Activated T-cell treated with anti-CD3 and anti-CD28 coated beads, Interleukin-2, amount 50 U/mL, for 72 hours (primary cell): ENCODE measurements around the gene DNAJC28. TPM values are rescaled to one million over a fixed set of nuclear protein-coding genes. Genes with fewer than 3 reads are reported as not detected.

Source experiments
- ATAC-seq, 2 donors: fragments of 150-1000 bp; cut with Tn5 transposase; replicated peaks in 1 of 2; 2 replicates each; pipeline ENCODE4 v1.10.0; 2021; ENCODE audit warnings: moderate library complexity in 2 of 2, mild to moderate bottlenecking in 1 of 2
- DNase-seq, 2 donors: peaks; one replicate each; pipeline ENCODE4 v3.0.0; 2021 to 2022; ENCODE audit warnings: mixed read lengths in 1 of 2
- H3K27ac Mint-ChIP-seq: one replicate; pipeline ENCODE4 v1.8.0; 2022; ENCODE audit warnings: mild to moderate bottlenecking, moderate library complexity, mixed read lengths
- H3K27me3 Mint-ChIP-seq: one replicate; pipeline ENCODE4 v1.8.0; 2022; ENCODE audit warnings: low read depth, mixed read lengths
- H3K36me3 Mint-ChIP-seq, 2 donors: one replicate each; pipeline ENCODE4 v1.8.0; 2022; ENCODE audit warnings: mixed read lengths in 2 of 2, mild to moderate bottlenecking in 1 of 2; ENCODE audit not compliant: insufficient read depth in 2 of 2
- H3K4me1 Mint-ChIP-seq: one replicate; pipeline ENCODE4 v1.8.0; 2022; ENCODE audit warnings: low read depth, mixed read lengths
- H3K4me3 Mint-ChIP-seq, 2 donors: one replicate each; pipeline ENCODE4 v1.8.0; 2022; ENCODE audit warnings: mild to moderate bottlenecking in 2 of 2, mixed read lengths in 2 of 2, moderate library complexity in 2 of 2
- H3K9me3 Mint-ChIP-seq, 2 donors: one replicate each; pipeline ENCODE4 v1.8.0; 2022; ENCODE audit warnings: mixed read lengths in 2 of 2
- total RNA-seq, 2 donors: library from RNA; stranded (reverse); gene quantifications; one replicate each; pipeline ENCODE4 v1.2.3, GENCODE V29; 2022

DNAJC28 gene
- total RNA-seq, 2 donors from 2014 or later, result 0.55 to 1.00 TPM

- Mint-ChIP-seq H3K9me3 (no peaks in the 10 kb centered on the region), H3K4me3 (no peak overlapping the region), H3K27ac (no peak overlapping the region), H3K27me3 (no peaks in the 10 kb centered on the region), H3K36me3 (no peaks in the 10 kb centered on the region), H3K4me1 (peaks cover 11% of the 10 kb centered on the region)
- DNase-seq (no peak), ATAC-seq (peak in 1 of 2 donors; percentile 5)
Observed at GRCh38 chr21:33444499-33444898, 47.0 kb downstream of the DNAJC28 start.

GRCh38 chr21:33443194-33443593, 48.3 kb downstream of the DNAJC28 start:
- Mint-ChIP-seq H3K27ac (no peak overlapping the region), H3K4me1 (peaks cover 11% of the 10 kb centered on the region), H3K9me3 (no peaks in the 10 kb centered on the region), H3K36me3 (peaks cover 0 to 2% of the 10 kb centered on the region in 2 donors), H3K27me3 (no peaks in the 10 kb centered on the region), H3K4me3 (no peak overlapping the region)
- ATAC-seq (no peak), DNase-seq (no peak)

- no peak for ATAC-seq
- Mint-ChIP-seq H3K36me3 (peaks cover 4 to 5% of the 10 kb centered on the region in 2 donors), H3K4me1 (peaks cover 11% of the 10 kb centered on the region), H3K27me3 (no peaks in the 10 kb centered on the region), H3K27ac (no peak overlapping the region), H3K9me3 (no peaks in the 10 kb centered on the region), H3K4me3 (no peak overlapping the region)
- DNase-seq, result no peak
Observed at GRCh38 chr21:33441489-33442477, 49.7 kb downstream of the DNAJC28 start.

Other genes starting within 250 kb of the DNAJC28 start
- 10 to 100 TPM; 36.4 to 44.0 TPM for gene IL10RB, start 225.3 kb downstream of the DNAJC28 start, total RNA-seq
- gene IFNAR1, start 166.7 kb downstream of the DNAJC28 start, total RNA-seq, result 10 to 100 TPM; 28.2 to 29.1 TPM
- gene IFNGR2, start 88.3 kb downstream of the DNAJC28 start, total RNA-seq, result 10 to 100 TPM; 25.2 to 34.6 TPM
- gene TMEM50B, start 11.7 kb downstream of the DNAJC28 start, total RNA-seq, result 10 to 100 TPM; 18.1 to 27.2 TPM
- gene GART, start 50.4 kb upstream of the DNAJC28 start, total RNA-seq, result 100 to 1,000 TPM; 164 to 184 TPM
- 100 to 1,000 TPM; 271 to 282 TPM for gene SON, start 51.3 kb upstream of the DNAJC28 start, total RNA-seq
- gene DONSON, start 97.0 kb upstream of the DNAJC28 start, total RNA-seq, result 10 to 100 TPM; 39.7 to 46.5 TPM
- gene CRYZL1, start 150.0 kb upstream of the DNAJC28 start, total RNA-seq, result 10 to 100 TPM; 42.0 to 46.4 TPM
- 1 to 10 TPM; 2.6 to 4.5 TPM for gene ITSN1, start 150.8 kb upstream of the DNAJC28 start, total RNA-seq